GM19035 (cell line): ENCODE measurements around the gene SLC9A5.

Source experiments
- ATAC-seq: cut with Tn5 transposase; IDR thresholded peaks from one replicate; pipeline ENCODE4 v1.9.1; 2021; ENCODE audit not compliant: unreplicated experiment

The SLC9A5 gene

GRCh38 chr16:67280090-67281015 lies 31.6 kb downstream of the SLC9A5 start:
- no peak for ATAC-seq

GRCh38 chr16:67281536-67282446 lies 33.0 kb downstream of the SLC9A5 start:
- ATAC-seq, result no peak

DNA sequence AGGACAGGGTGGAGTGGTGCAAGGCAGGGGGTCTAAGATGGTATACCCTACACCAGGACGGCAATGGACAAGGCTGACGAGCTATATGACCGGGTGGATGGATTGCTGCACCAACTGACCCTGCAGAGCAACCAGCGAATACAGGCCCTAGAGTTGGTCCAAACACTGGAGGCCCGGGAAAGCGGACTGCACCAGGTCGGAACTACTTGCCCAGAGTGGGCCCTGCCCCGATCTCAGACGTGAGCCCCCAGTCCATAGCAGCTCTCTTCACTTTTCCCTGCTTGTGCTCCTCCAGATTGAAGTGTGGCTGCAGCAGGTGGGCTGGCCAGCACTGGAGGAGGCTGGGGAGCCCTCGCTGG lies 33.6 kb downstream of the SLC9A5 start:
- ATAC-seq, result no peak

GRCh38 chr16:67283039-67283825 lies 34.5 kb downstream of the SLC9A5 start:
- no peak for ATAC-seq

DNA sequence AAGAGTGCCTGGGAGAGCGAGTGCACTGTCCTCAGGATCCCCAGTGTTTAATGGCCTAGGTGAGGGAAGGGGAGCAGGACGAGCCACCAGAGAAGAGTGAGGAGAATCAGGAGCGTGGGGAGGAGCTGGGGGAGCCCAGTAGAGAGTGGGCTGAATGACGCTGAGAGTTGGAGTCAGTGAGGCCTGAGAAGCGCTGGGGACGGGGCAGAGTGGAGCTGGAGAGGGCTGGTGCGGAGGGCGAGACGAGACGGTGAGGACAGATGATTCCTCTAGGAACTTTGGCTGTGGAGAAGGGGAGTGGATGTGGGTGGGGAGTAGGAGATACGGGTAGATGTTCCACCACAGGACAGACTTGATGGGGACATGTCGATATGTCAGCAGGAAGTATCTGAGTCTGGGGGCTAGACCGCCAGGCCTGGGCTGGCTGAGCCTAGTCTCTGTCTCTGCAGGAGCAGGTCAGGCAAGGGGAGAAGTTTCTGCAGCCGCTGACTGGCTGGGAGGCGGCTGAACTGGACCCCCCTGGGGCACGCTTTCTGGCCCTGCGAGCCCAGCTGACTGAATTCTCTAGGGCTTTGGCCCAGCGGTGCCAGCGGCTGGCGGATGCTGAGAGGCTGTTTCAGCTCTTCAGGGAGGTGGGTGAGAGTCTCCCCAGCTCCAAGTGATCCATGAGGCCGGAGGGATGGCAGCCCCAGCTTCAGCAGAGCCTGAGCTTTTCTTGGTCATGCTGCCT lies 35.2 kb downstream of the SLC9A5 start:
- no peak for ATAC-seq

GRCh38 chr16:67284699-67285646 lies 36.2 kb downstream of the SLC9A5 start:
- no peak for ATAC-seq

DNA sequence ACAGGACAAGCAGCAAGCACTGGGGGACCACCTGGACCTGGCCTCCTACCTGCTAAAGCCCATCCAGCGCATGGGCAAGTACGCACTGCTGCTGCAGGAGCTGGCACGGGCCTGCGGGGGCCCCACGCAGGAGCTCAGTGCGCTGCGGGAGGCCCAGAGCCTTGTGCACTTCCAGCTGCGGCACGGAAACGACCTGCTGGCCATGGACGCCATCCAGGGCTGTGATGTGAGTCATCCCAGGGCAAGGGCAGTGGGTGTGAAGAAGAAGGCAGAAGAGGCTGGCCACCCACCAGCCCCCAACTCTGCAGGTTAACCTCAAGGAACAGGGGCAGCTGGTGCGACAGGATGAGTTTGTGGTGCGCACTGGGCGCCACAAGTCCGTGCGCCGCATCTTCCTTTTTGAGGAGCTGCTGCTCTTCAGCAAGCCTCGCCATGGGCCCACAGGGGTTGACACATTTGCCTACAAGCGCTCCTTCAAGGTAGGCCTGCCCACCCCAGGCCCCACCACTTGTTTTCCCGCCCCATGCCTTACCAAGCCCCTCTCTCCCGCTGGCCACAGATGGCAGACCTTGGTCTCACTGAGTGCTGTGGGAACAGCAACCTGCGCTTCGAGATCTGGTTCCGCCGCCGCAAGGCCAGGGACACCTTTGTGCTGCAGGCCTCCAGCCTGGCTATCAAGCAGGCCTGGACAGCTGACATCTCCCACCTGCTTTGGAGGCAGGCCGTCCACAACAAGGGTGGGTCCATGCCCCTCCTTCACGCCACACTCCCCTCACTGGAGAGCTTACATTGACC lies 37.9 kb downstream of the SLC9A5 start:
- ATAC-seq, result no peak

- ATAC-seq, result no peak
Measured at GRCh38 chr16:67287960-67288359, 39.2 kb downstream of the SLC9A5 start.

DNA sequence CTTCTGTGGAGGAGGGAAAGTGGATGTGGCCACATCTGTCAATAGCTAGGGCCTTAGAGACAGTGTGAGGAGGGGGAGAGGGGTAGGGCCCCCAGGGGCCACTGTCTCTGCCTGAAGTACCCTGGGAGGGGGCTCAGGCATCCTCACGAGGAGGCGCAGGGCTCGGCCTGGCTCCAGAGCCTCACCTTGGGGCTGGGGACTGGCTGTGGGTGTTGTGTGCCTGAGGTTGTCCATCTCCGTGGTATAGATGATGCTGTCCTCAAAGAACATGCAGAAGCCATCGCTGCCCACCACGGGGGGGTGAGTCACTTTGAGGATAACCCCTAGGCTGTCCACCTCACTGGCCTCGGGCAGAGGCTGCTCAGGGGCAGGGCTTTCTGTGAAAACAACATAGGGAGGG lies 42.7 kb downstream of the SLC9A5 start:
- ATAC-seq, result no peak

GRCh38 chr16:67294171-67294757 lies 45.5 kb downstream of the SLC9A5 start:
- ATAC-seq, result no peak

DNA sequence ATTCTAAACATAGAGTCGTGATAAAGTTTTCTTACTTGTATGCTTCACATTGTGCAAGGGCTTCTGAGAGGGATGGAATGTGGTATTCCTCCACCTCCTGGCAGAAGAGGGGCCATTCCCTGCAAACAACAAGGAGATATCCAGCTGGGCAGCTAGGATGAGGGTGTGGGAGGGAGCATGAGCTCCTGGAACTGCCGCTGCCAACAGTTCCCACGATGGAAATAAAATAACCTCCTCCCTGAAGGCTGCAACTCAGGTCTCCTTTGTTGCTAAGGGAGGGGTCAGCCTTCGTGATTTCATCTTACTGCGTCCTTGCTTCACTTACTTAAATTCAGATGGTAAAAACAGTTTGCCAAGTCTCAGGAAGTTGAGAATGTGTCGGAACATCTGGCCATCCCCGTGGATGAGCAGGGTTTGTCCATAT lies 46.2 kb downstream of the SLC9A5 start:
- no peak for ATAC-seq

DNA sequence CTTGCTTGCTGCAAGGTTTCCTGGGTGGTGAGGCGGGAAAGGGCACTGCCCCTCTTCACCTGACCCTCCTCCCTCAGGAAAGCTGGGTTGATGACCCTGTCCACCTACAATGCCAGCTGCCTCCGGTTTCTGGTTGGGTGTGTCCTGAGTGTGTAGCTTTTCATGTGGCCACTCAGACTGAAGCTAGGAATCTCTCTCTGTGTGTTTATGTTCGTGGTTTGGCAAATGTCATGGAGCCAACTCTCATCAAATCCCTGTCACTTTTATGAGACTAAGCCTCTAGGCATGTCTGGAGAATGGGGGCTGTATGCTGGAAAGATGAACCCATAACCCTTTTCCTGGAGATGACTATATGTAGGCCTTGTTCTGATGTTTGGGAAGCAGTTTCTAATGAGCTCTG lies 47.6 kb downstream of the SLC9A5 start:
- ATAC-seq, result no peak

GRCh38 chr16:67298277-67298676 lies 49.5 kb downstream of the SLC9A5 start:
- ATAC-seq, result no peak

- no peak for ATAC-seq
Measured at GRCh38 chr16:67299269-67299668, 50.5 kb downstream of the SLC9A5 start.

DNA sequence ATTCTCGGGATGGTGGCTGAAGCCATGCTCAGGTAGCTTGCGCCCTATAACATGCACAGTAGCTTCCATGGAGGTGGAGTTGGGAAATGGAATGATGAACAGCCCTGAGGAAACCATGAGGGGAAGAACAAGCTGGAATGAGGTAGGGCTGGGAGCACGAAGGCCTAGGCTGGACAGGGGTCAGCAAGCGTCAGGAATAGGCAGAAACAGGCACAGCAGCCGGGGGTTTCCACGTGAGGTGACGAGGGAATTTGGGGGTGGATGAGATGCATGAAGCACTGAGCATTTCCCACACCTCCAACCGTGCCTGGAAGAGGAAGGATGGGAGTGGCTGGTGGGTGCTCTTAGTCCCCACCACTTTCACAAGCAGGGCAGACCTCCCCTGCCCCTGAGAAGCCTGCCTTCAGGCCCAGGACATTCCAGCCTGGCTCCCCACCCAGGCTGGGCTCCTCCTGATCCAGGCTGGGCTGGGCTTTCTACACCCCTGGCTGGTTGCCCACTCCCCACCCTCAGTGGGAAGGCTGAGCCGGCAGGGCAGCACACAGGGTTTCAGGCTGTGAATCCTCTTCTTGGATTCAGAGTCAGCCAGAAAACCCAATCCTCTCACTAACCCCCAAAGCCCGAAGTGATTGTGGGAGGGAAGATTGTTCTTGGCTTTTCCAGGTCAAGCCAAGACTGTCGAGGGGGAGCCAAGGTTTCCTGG lies 52.5 kb downstream of the SLC9A5 start:
- no peak for ATAC-seq

DNA sequence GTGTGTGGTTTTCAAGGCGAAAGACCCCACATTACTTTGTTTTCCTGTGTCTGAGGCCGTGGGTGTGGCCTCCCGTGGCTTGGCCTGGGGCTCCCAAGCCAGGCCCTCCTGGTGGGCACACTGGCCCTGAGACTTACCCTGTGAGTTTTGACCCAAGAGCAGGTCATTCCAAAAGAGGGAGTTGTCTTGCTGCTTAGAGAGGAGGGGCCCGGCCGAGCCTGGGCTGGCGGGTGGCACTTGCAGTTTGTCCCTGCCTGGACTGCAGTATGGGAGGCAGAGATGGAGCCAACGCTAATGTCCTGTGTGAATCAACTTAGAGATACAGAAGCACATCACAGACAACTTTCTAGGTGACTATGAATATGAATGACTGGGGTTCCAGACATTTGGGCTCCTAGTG lies 53.3 kb downstream of the SLC9A5 start:
- ATAC-seq, result no peak

GRCh38 chr16:67302970-67303369 lies 54.2 kb downstream of the SLC9A5 start:
- ATAC-seq, result no peak

DNA sequence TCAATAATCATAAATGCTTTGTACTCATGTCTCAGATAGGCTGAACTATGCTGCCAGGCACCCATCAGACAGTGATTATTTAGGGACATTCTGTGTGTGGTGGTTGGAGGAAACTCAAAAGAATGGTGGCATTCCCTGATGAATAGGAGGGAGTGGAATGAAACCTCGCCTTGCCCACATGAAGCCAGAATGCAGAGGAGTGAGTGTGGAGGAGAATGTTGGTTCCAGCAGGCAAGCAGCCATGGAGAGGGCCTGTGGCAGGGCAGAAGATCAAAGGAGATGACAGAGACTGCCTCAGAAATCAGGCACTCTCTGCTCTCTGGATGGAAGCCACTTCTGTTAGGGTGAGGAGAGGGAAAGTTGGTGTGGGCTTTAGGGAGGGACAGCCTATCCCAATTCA lies 55.2 kb downstream of the SLC9A5 start:
- no peak for ATAC-seq
